Tibial nerve (tissue), 4 donors: Measurements from ENCODE around the gene RASAL1. TPM values are rescaled to one million over a fixed set of nuclear protein-coding genes. Genes with fewer than 3 reads are reported as not detected.
A peak's percentile ranks its signal among the peaks of the same experiment; 100 is the strongest.

Source experiments
- DNase-seq, 2 donors: peaks; one replicate each; pipeline ENCODE4 v3.0.0-alpha.2; 2019; ENCODE audit warnings: low spot score in 2 of 2
- H3K27ac ChIP-seq, 4 donors: fragments of 200-600 bp; sonication (generic) in 3 of 4; one replicate each; pipeline ENCODE4 v1.5.1; 2017 to 2019; ENCODE audit warnings: mild to moderate bottlenecking in 1 of 4
- H3K27me3 ChIP-seq, 2 donors: fragments of 200-600 bp; sonication (generic) in 1 of 2; one replicate each; pipeline versions ENCODE4 v1.5.1 to v1.6.0; 2017 to 2019
- H3K36me3 ChIP-seq, 3 donors: fragments of 200-600 bp; sonication (generic); one replicate each; pipeline ENCODE4 v1.5.1; 2018 to 2019
- H3K4me1 ChIP-seq, 4 donors: fragments of 200-600 bp; sonication (generic) in 3 of 4; one replicate each; pipeline ENCODE4 v1.5.1; 2017 to 2019
- H3K4me3 ChIP-seq, 4 donors: fragments of 200-600 bp; sonication (generic) in 3 of 4; one replicate each; pipeline ENCODE4 v1.5.1; 2017 to 2019; ENCODE audit warnings: mild to moderate bottlenecking in 1 of 4, moderate library complexity in 1 of 4
- H3K9me3 ChIP-seq, 4 donors: fragments of 200-600 bp; sonication (generic) in 3 of 4; one replicate each; pipeline ENCODE4 v1.5.1; 2017 to 2019
- EP300 ChIP-seq, 2 donors: sonication (generic); formaldehyde crosslinking; IDR thresholded peaks; one replicate each; pipeline ENCODE4 v1.6.1; 2017; ENCODE audit warnings: antibody characterized with exemption in 2 of 2, mild to moderate bottlenecking in 1 of 2
- POLR2A ChIP-seq, 2 donors: fragments of 450-650 bp; IDR thresholded peaks; one replicate each; pipeline ENCODE4 v1.6.1; 2017; ENCODE audit warnings: antibody characterized with exemption in 2 of 2, mild to moderate bottlenecking in 2 of 2, moderate library complexity in 2 of 2
- WGBS, 2 donors: methylation state at CpG; one replicate each; pipeline ENCODE4 v1.1.5; 2018; 5-methylcytosine and 5-hydroxymethylcytosine counted together
- total RNA-seq, 4 donors: library from RNA; depleted of rRNA; stranded (reverse); fragments of >200 nt; gene quantifications; one replicate each; pipeline ENCODE4 v1.1.0, GENCODE V29; 2016
- TF ChIP-seq, protein P1 (sequence below), 5 experiments: fragments of 200-600 bp in 3 of 5; fragments of 450-650 bp in 2 of 5; sonication (generic) in 3 of 5; IDR thresholded peaks; one replicate each; pipeline ENCODE4 v1.5.1; 2016 to 2019; ENCODE audit warnings: antibody characterized with exemption in 5 of 5, mild to moderate bottlenecking in 3 of 5, moderate library complexity in 2 of 5

The RASAL1 gene
- total RNA-seq, 4 donors from 2014 or later: 0.87 to 5.2 (median 3.3) TPM

GRCh38 chr12:113071135-113072112 is 64.1 kb downstream of the RASAL1 start:
- Histone ChIP-seq H3K4me3 (no peak overlapping the region), H3K4me1 (peaks cover 0 to 33% (median 10%) of the 10 kb centered on the region in 4 donors), H3K36me3 (no peaks in the 10 kb centered on the region), H3K9me3 (no peaks in the 10 kb centered on the region), H3K27ac (peak overlapping the region in 3 of 4 donors; percentile 62 to 80 (median 73)), H3K27me3 (no peaks in the 10 kb centered on the region)
- TF ChIP-seq EP300 (IDR thresholded peaks at IDR 0.05): no peak
- TF ChIP-seq, protein P1, sequence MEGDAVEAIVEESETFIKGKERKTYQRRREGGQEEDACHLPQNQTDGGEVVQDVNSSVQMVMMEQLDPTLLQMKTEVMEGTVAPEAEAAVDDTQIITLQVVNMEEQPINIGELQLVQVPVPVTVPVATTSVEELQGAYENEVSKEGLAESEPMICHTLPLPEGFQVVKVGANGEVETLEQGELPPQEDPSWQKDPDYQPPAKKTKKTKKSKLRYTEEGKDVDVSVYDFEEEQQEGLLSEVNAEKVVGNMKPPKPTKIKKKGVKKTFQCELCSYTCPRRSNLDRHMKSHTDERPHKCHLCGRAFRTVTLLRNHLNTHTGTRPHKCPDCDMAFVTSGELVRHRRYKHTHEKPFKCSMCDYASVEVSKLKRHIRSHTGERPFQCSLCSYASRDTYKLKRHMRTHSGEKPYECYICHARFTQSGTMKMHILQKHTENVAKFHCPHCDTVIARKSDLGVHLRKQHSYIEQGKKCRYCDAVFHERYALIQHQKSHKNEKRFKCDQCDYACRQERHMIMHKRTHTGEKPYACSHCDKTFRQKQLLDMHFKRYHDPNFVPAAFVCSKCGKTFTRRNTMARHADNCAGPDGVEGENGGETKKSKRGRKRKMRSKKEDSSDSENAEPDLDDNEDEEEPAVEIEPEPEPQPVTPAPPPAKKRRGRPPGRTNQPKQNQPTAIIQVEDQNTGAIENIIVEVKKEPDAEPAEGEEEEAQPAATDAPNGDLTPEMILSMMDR (IDR thresholded peaks at IDR 0.05): no peak
- whole genome bisulfite sequencing, 2 donors: 41 to 64% methylated on average over 18 to 19 of the region's 21 CpGs
- no peak for DNase-seq

GRCh38 chr12:113070117-113070906 is 65.2 kb downstream of the RASAL1 start:
- peaks cover 0 to 33% (median 10%) of the 10 kb centered on the region in 4 donors for H3K4me1 ChIP-seq
- 64 to 74% methylated on average over 11 to 14 of the region's 15 CpGs for WGBS, 2 donors
- H3K27me3 ChIP-seq: peaks cover 0 to under 1% of the 10 kb centered on the region in 2 donors
- DNase-seq: no peak
- TF ChIP-seq, protein P1 (IDR thresholded peaks at IDR 0.05): no peak
- TF ChIP-seq POLR2A (IDR thresholded peaks at IDR 0.05): no peak
- TF ChIP-seq EP300 (IDR thresholded peaks at IDR 0.05): no peak
- H3K36me3 ChIP-seq: no peaks in the 10 kb centered on the region
- no peak overlapping the region for H3K4me3 ChIP-seq
- H3K27ac ChIP-seq: peak overlapping the region in 3 of 4 donors; percentile 40 to 80 (median 63)
- no peaks in the 10 kb centered on the region for H3K9me3 ChIP-seq

- H3K4me1 ChIP-seq: peaks cover 0 to 33% (median 12%) of the 10 kb centered on the region in 4 donors
- H3K4me3 ChIP-seq: no peak overlapping the region
- TF ChIP-seq EP300 (IDR thresholded peaks at IDR 0.05): no peak
- TF ChIP-seq, protein P1 (IDR thresholded peaks at IDR 0.05): no peak
- TF ChIP-seq POLR2A (IDR thresholded peaks at IDR 0.05): no peak
- peaks cover 0 to 7% of the 10 kb centered on the region in 2 donors for H3K27me3 ChIP-seq
- no peaks in the 10 kb centered on the region for H3K9me3 ChIP-seq
- no peaks in the 10 kb centered on the region for H3K36me3 ChIP-seq
- H3K27ac ChIP-seq: peak overlapping the region in 1 of 4 donors; percentile 40
- no peak for DNase-seq
- WGBS, 2 donors: 94 to 96% methylated on average over 6 of the region's 6 CpGs
Observed at GRCh38 chr12:113069751-113070116, 65.8 kb downstream of the RASAL1 start.

DNA sequence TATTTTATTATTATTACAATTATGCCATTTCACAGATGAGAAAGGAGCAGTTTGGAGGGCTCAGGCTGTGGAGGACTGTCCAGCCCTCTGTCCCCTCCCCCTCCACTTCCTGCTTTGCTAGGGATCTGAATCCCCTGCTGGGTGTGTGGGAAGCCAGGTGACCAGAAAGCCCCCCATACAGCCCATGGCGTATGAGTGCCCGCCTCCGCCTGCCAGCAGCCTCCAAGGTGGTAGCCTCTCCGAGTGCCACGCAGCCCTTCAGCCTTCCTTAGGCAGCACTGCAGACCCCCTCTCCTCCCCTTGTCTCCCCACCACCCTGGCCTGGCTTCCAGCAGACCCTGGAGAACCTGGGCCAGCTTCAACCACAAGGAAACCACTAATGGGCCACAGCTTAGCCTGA is 66.4 kb downstream of the RASAL1 start:
- 69 to 74% methylated on average over 5 of the region's 5 CpGs for WGBS, 2 donors
- Histone ChIP-seq H3K4me1 (peaks cover 0 to 33% (median 13%) of the 10 kb centered on the region in 4 donors), H3K27me3 (peaks cover 0 to 11% of the 10 kb centered on the region in 2 donors), H3K9me3 (no peaks in the 10 kb centered on the region), H3K4me3 (no peak overlapping the region), H3K27ac (no peak overlapping the region), H3K36me3 (no peaks in the 10 kb centered on the region)
- TF ChIP-seq, protein P1 (IDR thresholded peaks at IDR 0.05): no peak
- no peak for DNase-seq
